Measurements from ENCODE around the gene CMTM8. TPM values are rescaled to one million over a fixed set of nuclear protein-coding genes. Genes with fewer than 3 reads are reported as not detected.

CMTM8 gene
- total and polyA plus RNA-seq, 2 of the 8 experiments (the other 6 are each of a cell fraction or from before 2014, with no cell fraction given), result 10.5 to 22.4 TPM

- no peak overlapping the region for H4K8ac ChIP-seq (ENCODE audit: extremely low read depth, insufficient read depth, low read length)
- no peak overlapping the region for H3K56ac ChIP-seq (replicated peaks; ENCODE audit: insufficient read length, low read depth, low read length)
- no peak overlapping the region for H3K4me2 ChIP-seq (ENCODE audit: insufficient read depth in 1 of 2, low read depth in 2 of 2, low read length in 2 of 2)
- no peak overlapping the region for H3K9ac ChIP-seq (replicated peaks in 1 of 4; ENCODE audit: extremely low read depth in 1 of 4, low read depth in 3 of 4, low read length in 3 of 4)
- H2BK20ac ChIP-seq (ENCODE audit: low read length), result no peak overlapping the region
- H2BK5ac ChIP-seq (ENCODE audit: low read depth, low read length), result no peak overlapping the region
- no peaks in the 10 kb centered on the region for H3K9me3 ChIP-seq (ENCODE audit: insufficient read depth in 2 of 2, low read depth in 1 of 2, low read length in 1 of 2)
- 0 out of 7 replicates have a peak, but pooled peaks cover 0 to 1% (median 0%) of the 10 kb centered on the region in 4 experiments for H3K27me3 ChIP-seq (replicated peaks in 1 of 4; ENCODE audit: control insufficient read depth in 3 of 4, extremely low read depth in 1 of 4, insufficient read depth in 3 of 4, low read length in 3 of 4)
- H3K18ac ChIP-seq (ENCODE audit: extremely low read depth, low read length), result no peak overlapping the region
- H3K23ac ChIP-seq (ENCODE audit: insufficient read length), result no peak overlapping the region
- no peaks in the 10 kb centered on the region for H3K23me2 ChIP-seq (ENCODE audit: low read depth, low read length)
- no peak for FAIRE-seq
- H3K4ac ChIP-seq (replicated peaks; ENCODE audit: insufficient read length, low read depth, low read length), result no peak overlapping the region
- no peak for DNase-seq (ENCODE audit: low read depth in 1 of 2, low spot score in 2 of 2)
- no peak overlapping the region for H4K5ac ChIP-seq (ENCODE audit: insufficient read length, low read depth, low read length)
- 78% methylated on average over 5 of the region's 5 CpGs; no CpG with 5 or more reads in 1 of the 2 experiments for WGBS, 2 experiments (ENCODE audit: extremely low coverage in 1 of 2, insufficient coverage in 1 of 2, insufficient read length in 1 of 2, insufficient replicate concordance in 2 of 2, low coverage in 1 of 2, low lambda C conversion rate in 2 of 2, missing lambda C conversion rate in 1 of 2)
- H3K4me3 ChIP-seq (ENCODE audit: extremely low read depth in 1 of 4, insufficient read depth in 2 of 4, low read depth in 3 of 4, low read length in 4 of 4), result no peak overlapping the region
- no peak overlapping the region for H2AK5ac ChIP-seq (ENCODE audit: low read depth, low read length)
- H3K79me1 ChIP-seq (ENCODE audit: low read depth, low read length), result no peaks in the 10 kb centered on the region
- no peak overlapping the region for H2AFZ ChIP-seq (ENCODE audit: low read length)
- H3K14ac ChIP-seq (ENCODE audit: insufficient read length), result no peak overlapping the region
- H3K36me3 ChIP-seq (ENCODE audit: control insufficient read depth in 2 of 4, insufficient read depth in 4 of 4, low read length in 3 of 4), result no peaks in the 10 kb centered on the region
- no peak overlapping the region for H2BK12ac ChIP-seq (ENCODE audit: low read depth, low read length)
- H3K4me1 ChIP-seq (replicated peaks in 1 of 4; ENCODE audit: control insufficient read depth in 3 of 4, insufficient read depth in 4 of 4, low read length in 3 of 4), result no peaks in the 10 kb centered on the region
- H4K20me1 ChIP-seq (replicated peaks in 1 of 2; ENCODE audit: control insufficient read depth in 1 of 2, insufficient read depth in 2 of 2, low read length in 2 of 2), result no peaks in the 10 kb centered on the region
- no peak overlapping the region for H2BK15ac ChIP-seq (ENCODE audit: low read length)
- CTCF ChIA-PET (ENCODE audit: partially characterized antibody), result interaction anchor here (4.4 kb wide), 1 partner anchor 9 kb away, joined by 38 read pairs; no protein-coding TSS in a partner anchor
- POLR2A ChIA-PET (ENCODE audit: partially characterized antibody), result no interaction called here
- no peaks in the 10 kb centered on the region for H3K79me2 ChIP-seq (ENCODE audit: control insufficient read depth in 1 of 2, insufficient read depth in 2 of 2, low read length in 2 of 2)
- no peak overlapping the region for H2BK120ac ChIP-seq (replicated peaks; ENCODE audit: low read depth, low read length)
- no peak overlapping the region for H3K27ac ChIP-seq (ENCODE audit: low read depth, low read length)
- H4K91ac ChIP-seq (replicated peaks; ENCODE audit: insufficient read length, low read length), result no peak overlapping the region
- TF ChIP-seq CBX5 (IDR thresholded peaks at IDR 0.05; ENCODE audit: low read depth, low read length) (no peak), CBX8 (IDR thresholded peaks at IDR 0.05; ENCODE audit: borderline replicate concordance, low read depth, low read length) (no peak), JUN (IDR thresholded peaks at IDR 0.05; ENCODE audit: low read depth, low read length) (no peak), POU5F1 (IDR thresholded peaks at IDR 0.05; ENCODE audit: low read depth, low read length) (no peak), MAX (IDR thresholded peaks at IDR 0.05) (no peak), GABPA (IDR thresholded peaks at IDR 0.05; ENCODE audit: borderline replicate concordance, insufficient read depth, low read length) (no peak)
Observed at GRCh38 chr3:32384938-32385337, 146.5 kb downstream of the CMTM8 start.
